Prostate gland (tissue), 2 donors: ENCODE results near the gene RGCC. TPM values are rescaled to one million over a fixed set of nuclear protein-coding genes. Genes with fewer than 3 reads are reported as not detected.
"Not testable (repeated sequence)": the region's sequence is repeated elsewhere in the genome, so short reads cannot be mapped to it uniquely, and the experiment has no call there.

ENCODE experiments used
- DNase-seq: peaks from one replicate; pipeline ENCODE4 v3.0.0-alpha.2; 2019; ENCODE audit warnings: low spot score
- H3K27ac ChIP-seq, 2 donors: fragments of 200-600 bp; sonication (generic); 2 replicates each; pipeline ENCODE4 v1.5.1; 2017 to 2019
- H3K27me3 ChIP-seq: fragments of 200-600 bp; sonication (generic); replicated peaks from 2 replicates; pipeline ENCODE4 v1.5.1; 2019; ENCODE audit not compliant: insufficient read depth
- H3K36me3 ChIP-seq, 2 donors: fragments of 200-600 bp; sonication (generic); 1 replicate in 1 of 2; 2 replicates in 1 of 2; pipeline versions ENCODE4 v1.5.1 to v1.8.1; 2017 to 2019
- H3K4me1 ChIP-seq: fragments of 200-600 bp; sonication (generic); replicated peaks from 2 replicates; pipeline ENCODE4 v1.5.1; 2019
- H3K4me3 ChIP-seq, 2 donors: fragments of 200-600 bp; sonication (generic); 2 replicates each; pipeline ENCODE4 v1.5.1; 2017 to 2019
- H3K9me3 ChIP-seq: fragments of 200-600 bp; sonication (generic); 2 replicates; pipeline ENCODE4 v1.5.1; 2017
- POLR2A ChIP-seq: fragments of 450-650 bp; IDR thresholded peaks from one replicate; pipeline ENCODE4 v1.6.1; 2016; ENCODE audit warnings: antibody characterized with exemption, mild to moderate bottlenecking
- POLR2AphosphoS5 ChIP-seq: sonication (generic); formaldehyde crosslinking; IDR thresholded peaks from one replicate; pipeline ENCODE4 v1.6.1; 2017; ENCODE audit warnings: antibody characterized with exemption
- whole genome bisulfite sequencing: methylation state at CpG from one replicate; pipeline ENCODE4 v1.1.5; 2018; 5-methylcytosine and 5-hydroxymethylcytosine counted together
- intact Hi-C: fragments of 100-400 bp; cut with DNase I; formaldehyde crosslinking; loops from one replicate; pipeline ENCODE4 v1.14.2; 2022
- total RNA-seq, 2 donors: library from RNA; depleted of rRNA; stranded (reverse); fragments of >200 nt; gene quantifications; one replicate each; pipeline ENCODE4 v1.1.0, GENCODE V29; 2016
- TF ChIP-seq, protein P1 (sequence below), 4 experiments: fragments of 200-600 bp in 2 of 4; fragments of 450-650 bp in 2 of 4; sonication (generic) in 2 of 4; IDR thresholded peaks; 1 replicate in 3 of 4; 2 replicates in 1 of 4; pipeline ENCODE4 v1.5.1; 2016 to 2019; ENCODE audit warnings: antibody characterized with exemption in 4 of 4, mild to moderate bottlenecking in 2 of 4, moderate library complexity in 2 of 4

Gene RGCC
- total RNA-seq, 2 donors from 2014 or later = 87.0 to 140 TPM

- no peaks in the 10 kb centered on the region for H3K9me3 ChIP-seq
- no peaks in the 10 kb centered on the region for H3K4me1 ChIP-seq
- TF ChIP-seq POLR2A = no peak
- TF ChIP-seq POLR2AphosphoS5 = no peak
- TF ChIP-seq, protein P1, sequence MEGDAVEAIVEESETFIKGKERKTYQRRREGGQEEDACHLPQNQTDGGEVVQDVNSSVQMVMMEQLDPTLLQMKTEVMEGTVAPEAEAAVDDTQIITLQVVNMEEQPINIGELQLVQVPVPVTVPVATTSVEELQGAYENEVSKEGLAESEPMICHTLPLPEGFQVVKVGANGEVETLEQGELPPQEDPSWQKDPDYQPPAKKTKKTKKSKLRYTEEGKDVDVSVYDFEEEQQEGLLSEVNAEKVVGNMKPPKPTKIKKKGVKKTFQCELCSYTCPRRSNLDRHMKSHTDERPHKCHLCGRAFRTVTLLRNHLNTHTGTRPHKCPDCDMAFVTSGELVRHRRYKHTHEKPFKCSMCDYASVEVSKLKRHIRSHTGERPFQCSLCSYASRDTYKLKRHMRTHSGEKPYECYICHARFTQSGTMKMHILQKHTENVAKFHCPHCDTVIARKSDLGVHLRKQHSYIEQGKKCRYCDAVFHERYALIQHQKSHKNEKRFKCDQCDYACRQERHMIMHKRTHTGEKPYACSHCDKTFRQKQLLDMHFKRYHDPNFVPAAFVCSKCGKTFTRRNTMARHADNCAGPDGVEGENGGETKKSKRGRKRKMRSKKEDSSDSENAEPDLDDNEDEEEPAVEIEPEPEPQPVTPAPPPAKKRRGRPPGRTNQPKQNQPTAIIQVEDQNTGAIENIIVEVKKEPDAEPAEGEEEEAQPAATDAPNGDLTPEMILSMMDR (IDR thresholded peaks at IDR 0.05) = no peak
- peaks cover 4% of the 10 kb centered on the region for H3K27me3 ChIP-seq
- no peak overlapping the region for H3K4me3 ChIP-seq
- no peaks in the 10 kb centered on the region for H3K36me3 ChIP-seq
- no peak for DNase-seq
- intact Hi-C loops = no loop called here
- no peak overlapping the region for H3K27ac ChIP-seq
- 75% methylated on average over 22 of the region's 22 CpGs for WGBS
Measured at GRCh38 chr13:41426047-41426446, 31.3 kb upstream of the RGCC start.

GRCh38 chr13:41427666-41428065, 29.7 kb upstream of the RGCC start:
- intact Hi-C loops = no loop called here
- Histone ChIP-seq H3K4me3 (no peak overlapping the region), H3K9me3 (no peaks in the 10 kb centered on the region), H3K27me3 (peaks cover 4% of the 10 kb centered on the region), H3K4me1 (no peaks in the 10 kb centered on the region), H3K36me3 (no peaks in the 10 kb centered on the region), H3K27ac (no peak overlapping the region)
- TF ChIP-seq, protein P1 (IDR thresholded peaks at IDR 0.05) = no peak
- TF ChIP-seq POLR2A = no peak
- TF ChIP-seq POLR2AphosphoS5 = no peak
- DNase-seq = no peak
- 38% methylated on average over 11 of the region's 17 CpGs for WGBS

DNA sequence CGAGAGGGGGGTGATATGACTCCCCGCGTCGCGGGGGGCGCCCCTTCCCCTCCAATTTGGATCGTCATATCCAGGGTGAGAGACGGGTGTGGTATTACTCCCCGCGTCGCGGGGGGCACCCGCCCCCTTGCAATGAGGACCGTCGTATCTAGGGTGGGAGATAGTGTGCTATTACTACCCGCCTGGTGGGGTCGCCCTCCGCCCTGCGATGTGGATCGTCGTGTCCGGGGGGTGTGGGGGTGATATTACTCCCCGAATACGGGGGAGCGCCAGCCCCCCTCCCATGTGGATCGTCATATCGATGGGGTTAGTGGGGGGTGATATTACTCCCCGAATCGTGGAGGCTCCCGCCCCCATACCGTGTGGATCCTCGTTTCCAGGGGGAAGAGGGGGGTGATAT, 29.2 kb upstream of the RGCC start:
- WGBS = 10% methylated on average over 26 of the region's 32 CpGs
- intact Hi-C loops = no loop called here
- H3K4me3 ChIP-seq = no peak overlapping the region

DNA sequence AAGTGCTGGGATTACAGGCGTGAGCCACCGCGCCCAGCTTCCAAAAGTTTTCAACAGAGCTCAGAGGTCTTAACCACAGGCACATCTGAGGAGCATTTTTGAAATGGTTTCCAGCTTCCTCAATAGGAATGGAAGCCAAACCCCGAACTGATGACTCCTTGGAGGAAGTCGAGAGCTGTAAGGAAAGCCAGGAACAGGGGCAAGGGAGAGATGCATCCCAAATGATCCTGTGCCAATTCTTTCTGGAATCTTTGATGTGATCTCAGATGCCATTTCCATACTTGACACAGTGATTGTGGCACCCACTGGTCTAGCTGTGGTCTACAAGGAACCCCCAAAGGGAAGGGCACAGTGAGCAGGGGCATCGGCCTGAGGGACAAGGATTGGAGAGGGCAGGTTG, 23.3 kb upstream of the RGCC start:
- H3K4me3 ChIP-seq, H3K36me3 ChIP-seq, H3K27ac ChIP-seq, H3K27me3 ChIP-seq, H3K9me3 ChIP-seq, intact Hi-C loops, H3K4me1 ChIP-seq, DNase-seq: not testable (repeated sequence)
- WGBS = 91% methylated on average over 6 of the region's 6 CpGs

More for the DNA sequence above, 29.2 kb upstream of the RGCC start:
- Histone ChIP-seq H3K9me3 (no peaks in the 10 kb centered on the region), H3K27ac (no peak overlapping the region), H3K27me3 (peaks cover 4% of the 10 kb centered on the region), H3K4me1 (no peaks in the 10 kb centered on the region), H3K36me3 (no peaks in the 10 kb centered on the region)
- DNase-seq = no peak
- TF ChIP-seq POLR2AphosphoS5 = no peak
- TF ChIP-seq, protein P1 (IDR thresholded peaks at IDR 0.05) = peak in 1 of 4 experiments; percentile 14

DNA sequence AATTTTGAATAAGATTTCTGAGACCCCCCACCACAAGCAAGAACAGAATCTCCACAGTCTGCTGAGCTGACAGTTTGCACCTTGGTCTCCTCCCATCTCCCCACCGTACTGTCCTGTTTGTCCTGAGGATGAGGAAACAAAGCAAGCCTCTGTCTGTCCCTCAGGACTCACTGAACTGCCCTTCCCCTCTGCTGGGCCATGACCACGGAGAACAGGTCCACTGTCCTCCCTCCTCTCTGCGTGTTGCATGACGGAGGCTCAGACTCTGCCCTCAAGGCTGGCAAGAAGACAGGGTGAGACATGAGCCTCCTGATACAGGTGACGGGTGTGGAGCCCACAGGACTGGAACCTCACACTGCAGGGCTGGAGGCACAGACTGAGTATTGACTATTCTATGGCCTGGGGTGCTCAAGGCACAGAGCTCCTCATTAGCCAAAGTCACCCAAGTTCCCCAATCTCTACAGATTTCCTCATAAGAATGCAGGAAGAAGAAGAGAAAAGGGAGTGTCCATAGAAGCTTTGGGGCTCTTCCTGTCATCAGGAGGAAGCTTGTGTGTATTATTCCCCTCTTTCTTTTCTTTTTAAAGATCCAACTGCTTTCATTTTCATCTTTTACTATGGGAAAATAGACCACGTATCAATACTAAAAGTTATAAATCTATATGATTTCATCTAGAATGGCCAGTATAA, 22.4 kb upstream of the RGCC start:
- TF ChIP-seq POLR2AphosphoS5 = no peak
- TF ChIP-seq, protein P1 (IDR thresholded peaks at IDR 0.05) = no peak
- TF ChIP-seq POLR2A = no peak
- Histone ChIP-seq H3K4me1 (no peaks in the 10 kb centered on the region), H3K36me3 (no peaks in the 10 kb centered on the region), H3K9me3 (no peaks in the 10 kb centered on the region), H3K27ac (no peak overlapping the region), H3K4me3 (no peak overlapping the region), H3K27me3 (no peaks in the 10 kb centered on the region)
- 74% methylated on average over 6 of the region's 6 CpGs for WGBS
- intact Hi-C loops = no loop called here
- DNase-seq = no peak
